ENCODE data around the gene CDK5RAP1.

DNA sequence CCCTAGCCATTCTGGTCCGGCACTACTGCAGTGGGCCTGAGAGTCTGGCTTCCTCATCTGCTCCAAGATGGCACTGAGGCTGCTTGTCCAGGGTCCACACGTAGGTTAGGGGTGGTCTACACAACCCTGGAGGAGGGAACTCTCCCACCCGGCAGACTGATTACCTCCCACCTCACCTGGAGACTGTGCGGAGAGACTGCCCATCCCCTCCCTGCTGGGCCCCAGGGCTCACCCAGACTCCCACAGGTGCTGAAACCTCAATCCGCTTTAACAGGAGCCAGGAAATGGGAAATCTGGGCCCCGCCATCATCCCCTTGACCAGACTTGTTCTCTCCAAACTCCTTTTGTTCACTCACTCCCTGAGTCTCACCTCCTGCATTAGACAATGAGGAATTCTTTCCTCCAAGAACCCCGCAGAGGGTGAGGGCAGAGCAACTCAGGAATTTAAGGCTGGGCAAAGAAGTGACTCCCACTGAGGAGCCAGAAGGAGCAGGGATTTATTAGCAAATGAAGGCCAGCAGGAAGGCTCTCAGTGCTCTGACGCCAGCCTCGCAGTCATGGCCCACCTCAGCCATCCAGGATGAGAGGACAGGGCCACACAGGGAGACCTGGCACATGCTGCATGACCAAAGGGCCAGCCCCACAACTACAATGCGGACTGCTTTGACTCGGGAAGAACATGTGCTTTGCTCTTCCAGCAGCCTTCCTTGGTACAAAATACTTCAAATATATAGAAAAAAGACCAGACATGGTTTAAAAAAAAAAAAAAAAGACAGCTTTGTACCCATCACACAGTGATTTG, 53.0 kb downstream of the CDK5RAP1 start:
- TF ChIP-seq, protein P1, sequence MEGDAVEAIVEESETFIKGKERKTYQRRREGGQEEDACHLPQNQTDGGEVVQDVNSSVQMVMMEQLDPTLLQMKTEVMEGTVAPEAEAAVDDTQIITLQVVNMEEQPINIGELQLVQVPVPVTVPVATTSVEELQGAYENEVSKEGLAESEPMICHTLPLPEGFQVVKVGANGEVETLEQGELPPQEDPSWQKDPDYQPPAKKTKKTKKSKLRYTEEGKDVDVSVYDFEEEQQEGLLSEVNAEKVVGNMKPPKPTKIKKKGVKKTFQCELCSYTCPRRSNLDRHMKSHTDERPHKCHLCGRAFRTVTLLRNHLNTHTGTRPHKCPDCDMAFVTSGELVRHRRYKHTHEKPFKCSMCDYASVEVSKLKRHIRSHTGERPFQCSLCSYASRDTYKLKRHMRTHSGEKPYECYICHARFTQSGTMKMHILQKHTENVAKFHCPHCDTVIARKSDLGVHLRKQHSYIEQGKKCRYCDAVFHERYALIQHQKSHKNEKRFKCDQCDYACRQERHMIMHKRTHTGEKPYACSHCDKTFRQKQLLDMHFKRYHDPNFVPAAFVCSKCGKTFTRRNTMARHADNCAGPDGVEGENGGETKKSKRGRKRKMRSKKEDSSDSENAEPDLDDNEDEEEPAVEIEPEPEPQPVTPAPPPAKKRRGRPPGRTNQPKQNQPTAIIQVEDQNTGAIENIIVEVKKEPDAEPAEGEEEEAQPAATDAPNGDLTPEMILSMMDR (IDR thresholded peaks at IDR 0.05): no peak
- no peak for TF ChIP-seq EP300 (IDR thresholded peaks at IDR 0.05)

All from esophagus muscularis mucosa (tissue), 3 donors.